Lung (tissue), 12 donors: ENCODE measurements around the gene SEMA6D. TPM values are rescaled to one million over a fixed set of nuclear protein-coding genes. Genes with fewer than 3 reads are reported as not detected.
A peak's percentile ranks its signal among the peaks of the same experiment; 100 is the strongest.

Source experiments
- ATAC-seq: fragments of 200-7000 bp; cut with Tn5 transposase; one replicate; pipeline ENCODE4 v1.9.1; 2020; ENCODE audit warnings: moderate number of reproducible peaks; ENCODE audit not compliant: insufficient read depth, low FRiP score
- DNase-seq, 3 donors: peaks; one replicate each; pipeline ENCODE4 v3.0.0-alpha.2; 2013 to 2017
- H3K27ac ChIP-seq, 2 donors: one replicate each; pipeline ENCODE4 v1.5.1; 2013; ENCODE audit warnings: mild to moderate bottlenecking in 2 of 2, moderate library complexity in 2 of 2, control low read depth in 1 of 2, inconsistent platforms in 1 of 2, low read depth in 1 of 2, low read length in 1 of 2
- H3K27me3 ChIP-seq, 3 donors: one replicate each; pipeline ENCODE4 v1.5.1; 2013; ENCODE audit warnings: low read length in 2 of 3; ENCODE audit not compliant: control insufficient read depth in 3 of 3, insufficient read depth in 3 of 3
- H3K36me3 ChIP-seq, 4 donors: one replicate each; pipeline ENCODE4 v1.5.1; 2013; ENCODE audit warnings: low read length in 4 of 4, mild to moderate bottlenecking in 1 of 4, moderate library complexity in 1 of 4; ENCODE audit not compliant: control insufficient read depth in 4 of 4, insufficient read depth in 4 of 4
- H3K4me1 ChIP-seq, 5 donors: one replicate each; pipeline ENCODE4 v1.5.1; 2013; ENCODE audit warnings: low read length in 5 of 5, mild to moderate bottlenecking in 2 of 5, moderate library complexity in 1 of 5; ENCODE audit not compliant: control insufficient read depth in 5 of 5, insufficient read depth in 5 of 5
- H3K4me3 ChIP-seq: one replicate; pipeline ENCODE4 v1.5.1; 2013; ENCODE audit warnings: mild to moderate bottlenecking, control low read depth, moderate library complexity
- H3K9ac ChIP-seq, 2 donors: one replicate each; pipeline ENCODE4 v1.5.1; 2013; ENCODE audit warnings: low read length in 2 of 2, control low read depth in 1 of 2; ENCODE audit not compliant: insufficient read depth in 1 of 2
- H3K9me3 ChIP-seq, 4 donors: one replicate each; pipeline ENCODE4 v1.5.1; 2013; ENCODE audit warnings: low read length in 3 of 4, mild to moderate bottlenecking in 1 of 4, moderate library complexity in 1 of 4; ENCODE audit not compliant: control insufficient read depth in 4 of 4, insufficient read depth in 3 of 4
- CTCF ChIP-seq: IDR thresholded peaks from 2 replicates; pipeline ENCODE4 v1.5.1; 2012; ENCODE audit warnings: mild to moderate bottlenecking; ENCODE audit errors: control extremely low read depth, extremely low read depth
- WGBS, 2 donors: extraction: QIAGEN DNeasy Blood & Tissue Kit; methylation state at CpG; one replicate each; pipeline ENCODE4 v1.1.7; 2013; 5-methylcytosine and 5-hydroxymethylcytosine counted together
- polyA plus RNA-seq, 2 donors: library from polyadenylated mRNA; stranded (reverse); fragments of 200-250 nt; gene quantifications; one replicate each; pipeline ENCODE4 v1.2.1, GENCODE V29; 2013
- total RNA-seq, 2 donors: library from RNA; depleted of rRNA in 1 of 2; stranded (reverse); fragments of >200 nt in 1 of 2; gene quantifications; one replicate each; pipeline ENCODE4 v1.2.1, GENCODE V29; 2014 to 2021
- donor health status: control.
- donor health status: control.
- donor health status: Bipolar disorder and iron deficiency.
- donor health status: healthy.
- donor health status: DM: yes; HTN: yes; CAD: no.

The SEMA6D gene
- total and polyA plus RNA-seq, 4 donors, result 2.1 to 64.5 (median 4.0) TPM

DNA sequence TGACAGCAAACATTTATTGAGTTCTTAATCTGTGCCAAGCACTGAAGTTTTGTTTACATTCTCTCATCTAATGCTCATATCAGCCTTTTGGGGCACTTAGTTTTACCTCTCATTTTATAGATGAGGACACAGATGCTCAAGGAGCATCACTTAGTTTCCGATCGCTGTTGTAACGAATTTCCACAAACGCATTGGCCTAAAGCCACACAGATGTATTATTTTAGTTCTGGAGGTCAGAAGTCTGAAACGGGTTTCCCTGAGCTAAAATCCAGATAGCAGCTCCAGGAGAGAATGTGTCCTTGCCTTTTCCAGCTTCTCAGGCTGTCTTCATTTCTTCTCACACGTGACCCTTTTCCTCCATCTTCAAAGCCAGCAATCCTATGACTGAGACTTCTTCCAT, 11.1 kb downstream of the SEMA6D start:
- H3K4me1 ChIP-seq, result peaks cover 0 to 39% (median 22%) of the 10 kb centered on the region in 5 donors
- 86 to 94% methylated on average over 6 of the region's 6 CpGs for WGBS, 2 donors
- no peaks in the 10 kb centered on the region for H3K9me3 ChIP-seq
- ATAC-seq (no peak), DNase-seq (no peak)
- no peak overlapping the region for H3K27ac ChIP-seq
- H3K4me3 ChIP-seq, result no peak overlapping the region
- H3K36me3 ChIP-seq, result peaks cover 0 to 2% (median 0%) of the 10 kb centered on the region in 4 donors
- TF ChIP-seq CTCF, result no peak
- H3K27me3 ChIP-seq, result no peaks in the 10 kb centered on the region
- no peak overlapping the region for H3K9ac ChIP-seq

- Histone ChIP-seq H3K9me3 (no peaks in the 10 kb centered on the region), H3K9ac (no peak overlapping the region), H3K4me3 (no peak overlapping the region), H3K36me3 (peaks cover 0 to 2% (median 0%) of the 10 kb centered on the region in 4 donors), H3K4me1 (peaks cover 0 to 36% (median 22%) of the 10 kb centered on the region in 5 donors), H3K27ac (peak overlapping the region in 1 of 2 donors; percentile 4), H3K27me3 (no peaks in the 10 kb centered on the region)
- no peak for ATAC-seq
- DNase-seq, result no peak
- 91 to 92% methylated on average over 6 of the region's 6 CpGs for WGBS, 2 donors
- TF ChIP-seq CTCF, result no peak
These were observed 11.6 kb downstream of the SEMA6D start for GRCh38 chr15:47728886-47729285.

DNA sequence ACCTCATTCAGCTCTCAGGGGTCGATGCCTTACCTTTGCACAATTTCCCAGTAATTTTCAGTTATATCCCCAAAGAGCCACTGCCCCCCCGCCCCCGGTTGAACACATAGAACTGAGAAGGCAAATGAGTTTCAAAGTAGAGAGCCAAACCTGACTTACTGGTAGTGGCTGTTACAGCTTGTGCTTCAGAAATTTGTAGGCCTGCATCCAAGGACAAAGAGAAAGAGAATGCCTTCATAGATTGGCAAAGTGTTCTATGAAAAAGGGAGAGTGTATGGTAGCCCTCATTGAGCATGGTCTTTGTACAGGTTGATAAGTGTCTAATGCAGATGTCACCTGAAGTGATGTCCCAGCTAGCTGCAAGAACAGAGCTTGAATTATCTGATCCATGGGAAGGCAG, 13.9 kb downstream of the SEMA6D start:
- peaks cover 0 to 3% (median 0%) of the 10 kb centered on the region in 4 donors for H3K36me3 ChIP-seq
- 89 to 93% methylated on average over 3 of the region's 3 CpGs for WGBS, 2 donors
- peaks cover 0 to 37% (median 20%) of the 10 kb centered on the region in 5 donors for H3K4me1 ChIP-seq
- no peak overlapping the region for H3K27ac ChIP-seq
- H3K4me3 ChIP-seq, result no peak overlapping the region
- TF ChIP-seq CTCF, result no peak
- H3K9ac ChIP-seq, result no peak overlapping the region
- no peaks in the 10 kb centered on the region for H3K27me3 ChIP-seq
- no peaks in the 10 kb centered on the region for H3K9me3 ChIP-seq
- DNase-seq (no peak), ATAC-seq (no peak)

GRCh38 chr15:47732248-47732647, 14.9 kb downstream of the SEMA6D start:
- Histone ChIP-seq H3K4me1 (peaks cover 0 to 35% (median 20%) of the 10 kb centered on the region in 5 donors), H3K27ac (no peak overlapping the region), H3K36me3 (peaks cover 0 to 3% (median 0%) of the 10 kb centered on the region in 4 donors), H3K27me3 (no peaks in the 10 kb centered on the region), H3K9ac (no peak overlapping the region), H3K9me3 (no peaks in the 10 kb centered on the region), H3K4me3 (no peak overlapping the region)
- DNase-seq (no peak), ATAC-seq (no peak)
- no peak for TF ChIP-seq CTCF
- 94 to 95% methylated on average over 1 of the region's 1 CpG for WGBS, 2 donors
